ENCODE data around the gene ARHGAP40. TPM values are rescaled to one million over a fixed set of nuclear protein-coding genes. Genes with fewer than 3 reads are reported as not detected.

The ARHGAP40 gene
- total RNA-seq, 2 donors from 2014 or later, result not detected

DNA sequence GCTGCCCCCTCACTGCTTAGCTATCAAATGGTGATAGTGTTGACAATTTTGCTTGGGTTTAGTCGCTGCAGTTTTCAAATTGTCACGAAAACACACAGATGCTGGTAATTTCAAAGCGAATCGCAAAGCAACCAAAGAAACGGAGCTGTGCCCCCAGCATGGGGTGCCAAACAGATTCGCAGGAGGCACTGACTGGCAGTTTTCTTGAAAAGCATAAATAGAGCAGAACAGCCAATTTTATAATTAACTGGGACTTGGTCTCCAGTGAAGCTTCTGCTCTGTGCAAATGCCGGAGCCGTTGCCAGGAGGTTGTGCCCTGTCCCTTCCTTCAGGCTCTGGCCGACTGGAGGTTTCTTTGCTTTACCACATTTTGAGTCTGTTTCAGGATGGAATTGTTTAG, 18.8 kb downstream of the ARHGAP40 start:
- Mint-ChIP-seq H3K36me3 (ENCODE audit: low read depth) (no peaks in the 10 kb centered on the region), H3K27ac (no peak overlapping the region), H3K4me3 (no peak overlapping the region)

DNA sequence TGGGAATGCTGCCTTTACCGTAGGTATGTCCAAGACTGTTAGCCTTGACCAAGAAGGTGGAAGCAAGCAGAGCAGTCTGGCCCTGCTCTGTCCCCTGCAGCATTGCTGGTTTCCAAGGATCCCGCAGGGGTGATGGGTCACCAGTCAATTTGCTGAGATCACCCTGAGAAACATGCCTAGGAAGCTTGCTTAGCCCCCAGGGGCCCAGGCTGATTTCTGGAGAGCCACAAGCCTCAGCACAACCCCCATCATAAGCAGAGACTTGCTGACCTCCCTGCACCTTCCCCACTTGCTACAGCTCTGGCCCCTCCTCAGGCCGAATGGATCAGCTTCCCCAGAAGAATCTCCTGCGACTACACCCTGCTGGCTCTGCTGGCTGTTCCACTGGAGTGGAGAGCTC, 21.5 kb downstream of the ARHGAP40 start:
- H3K4me1 Mint-ChIP-seq, result peaks cover 5% of the 10 kb centered on the region
- H3K9me3 Mint-ChIP-seq, result peaks cover 4% of the 10 kb centered on the region
- no peak overlapping the region for H3K27ac Mint-ChIP-seq
- H3K27me3 Mint-ChIP-seq, result peaks cover 21% of the 10 kb centered on the region
- H3K4me3 Mint-ChIP-seq, result no peak overlapping the region
- no peaks in the 10 kb centered on the region for H3K36me3 Mint-ChIP-seq (ENCODE audit: low read depth)
- no peak for ATAC-seq (replicated peaks)

More for the DNA sequence above, 18.8 kb downstream of the ARHGAP40 start:
- no peak for ATAC-seq (replicated peaks)
- H3K27me3 Mint-ChIP-seq, result peaks cover 27% of the 10 kb centered on the region
- H3K9me3 Mint-ChIP-seq, result peaks cover 4% of the 10 kb centered on the region
- no peaks in the 10 kb centered on the region for H3K4me1 Mint-ChIP-seq

DNA sequence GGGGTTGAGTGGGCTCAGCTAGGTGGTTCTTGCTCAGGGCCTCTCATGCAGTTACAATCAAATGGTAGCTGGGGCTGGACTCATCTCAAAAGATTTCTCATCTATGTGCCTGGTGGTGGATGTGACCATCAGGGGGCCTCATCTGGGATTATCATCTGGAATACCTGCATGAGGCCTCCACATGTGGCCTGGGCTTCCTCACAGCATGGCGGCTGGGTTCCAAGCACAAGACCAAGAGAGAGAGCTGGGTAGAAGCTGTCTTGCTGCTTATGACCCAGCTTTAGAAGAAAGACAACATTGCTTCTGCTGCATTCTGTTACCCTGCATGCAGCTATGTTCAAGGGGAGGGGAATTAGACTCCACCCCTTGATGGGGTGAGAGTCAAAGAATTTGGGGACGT, 22.5 kb downstream of the ARHGAP40 start:
- peaks cover 17% of the 10 kb centered on the region for H3K27me3 Mint-ChIP-seq
- no peak overlapping the region for H3K27ac Mint-ChIP-seq
- no peak overlapping the region for H3K4me3 Mint-ChIP-seq
- peaks cover 5% of the 10 kb centered on the region for H3K4me1 Mint-ChIP-seq
- peaks cover 4% of the 10 kb centered on the region for H3K9me3 Mint-ChIP-seq
- no peak for ATAC-seq (replicated peaks)
- H3K36me3 Mint-ChIP-seq (ENCODE audit: low read depth), result no peaks in the 10 kb centered on the region

DNA sequence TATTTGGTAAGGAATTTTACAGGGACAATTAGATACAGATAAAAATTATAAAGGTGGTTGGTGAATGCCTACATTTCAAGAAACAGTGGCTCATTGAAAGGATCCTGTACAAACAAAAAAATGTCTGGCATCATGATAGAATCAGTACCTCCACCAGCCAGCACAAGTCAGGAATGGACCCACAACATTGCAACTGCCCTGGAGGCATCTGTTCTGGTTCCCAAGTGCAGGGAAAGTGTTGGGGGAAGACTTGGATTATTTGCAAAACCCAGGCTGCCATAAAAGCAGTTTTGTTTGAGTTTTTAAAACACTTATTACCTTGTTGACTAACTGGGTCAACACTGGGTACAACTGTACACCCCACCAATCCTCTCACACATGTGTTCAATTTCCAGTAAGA, 24.3 kb downstream of the ARHGAP40 start:
- peaks cover 4% of the 10 kb centered on the region for H3K9me3 Mint-ChIP-seq
- ATAC-seq (replicated peaks), result no peak
- no peak overlapping the region for H3K4me3 Mint-ChIP-seq
- H3K27me3 Mint-ChIP-seq, result peaks cover 9% of the 10 kb centered on the region
- peaks cover 5% of the 10 kb centered on the region for H3K4me1 Mint-ChIP-seq
- no peak overlapping the region for H3K27ac Mint-ChIP-seq
- no peaks in the 10 kb centered on the region for H3K36me3 Mint-ChIP-seq (ENCODE audit: low read depth)

DNA sequence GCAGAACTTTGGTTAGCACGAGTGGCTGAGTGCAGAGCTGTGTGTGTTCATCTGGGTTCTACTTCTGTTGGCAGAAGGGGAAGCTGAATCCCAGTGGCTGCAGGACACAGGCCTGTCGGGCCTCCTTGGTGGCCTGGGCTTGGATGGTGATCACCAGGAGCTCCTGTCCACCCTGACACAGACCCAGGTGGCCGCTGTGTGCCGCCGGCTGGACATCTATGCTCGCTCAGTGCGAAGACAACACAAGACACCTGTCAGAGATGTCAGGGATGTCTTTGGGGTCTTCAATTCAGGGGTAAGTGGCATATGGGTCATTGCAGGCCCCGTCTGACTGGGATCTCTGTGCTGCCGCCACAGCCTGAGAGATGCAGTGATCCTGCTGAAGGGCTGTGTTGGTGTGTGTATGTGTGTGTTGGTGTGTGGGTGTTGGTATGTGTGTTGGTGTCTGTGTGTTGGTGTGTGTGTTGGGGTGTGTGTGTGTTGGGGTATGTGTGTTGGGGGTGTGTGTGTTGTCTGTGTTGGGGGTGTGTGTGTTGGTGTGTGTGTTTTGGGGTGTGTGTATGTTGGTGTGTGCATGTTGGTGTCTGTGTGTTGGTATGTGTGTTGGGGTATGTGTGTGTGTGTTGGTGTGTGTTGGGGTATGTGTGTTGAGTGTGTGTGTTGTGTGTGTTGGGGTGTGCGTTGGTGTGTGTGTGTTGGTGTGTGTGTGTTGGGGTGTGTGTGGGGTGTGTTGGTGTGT, 25.5 kb downstream of the ARHGAP40 start:
- Mint-ChIP-seq H3K27ac (no peak overlapping the region), H3K4me1 (peaks cover 5% of the 10 kb centered on the region), H3K27me3 (peaks cover 5% of the 10 kb centered on the region), H3K36me3 (ENCODE audit: low read depth) (no peaks in the 10 kb centered on the region), H3K4me3 (no peak overlapping the region), H3K9me3 (peaks cover 4% of the 10 kb centered on the region)
- ATAC-seq (replicated peaks), result no peak

DNA sequence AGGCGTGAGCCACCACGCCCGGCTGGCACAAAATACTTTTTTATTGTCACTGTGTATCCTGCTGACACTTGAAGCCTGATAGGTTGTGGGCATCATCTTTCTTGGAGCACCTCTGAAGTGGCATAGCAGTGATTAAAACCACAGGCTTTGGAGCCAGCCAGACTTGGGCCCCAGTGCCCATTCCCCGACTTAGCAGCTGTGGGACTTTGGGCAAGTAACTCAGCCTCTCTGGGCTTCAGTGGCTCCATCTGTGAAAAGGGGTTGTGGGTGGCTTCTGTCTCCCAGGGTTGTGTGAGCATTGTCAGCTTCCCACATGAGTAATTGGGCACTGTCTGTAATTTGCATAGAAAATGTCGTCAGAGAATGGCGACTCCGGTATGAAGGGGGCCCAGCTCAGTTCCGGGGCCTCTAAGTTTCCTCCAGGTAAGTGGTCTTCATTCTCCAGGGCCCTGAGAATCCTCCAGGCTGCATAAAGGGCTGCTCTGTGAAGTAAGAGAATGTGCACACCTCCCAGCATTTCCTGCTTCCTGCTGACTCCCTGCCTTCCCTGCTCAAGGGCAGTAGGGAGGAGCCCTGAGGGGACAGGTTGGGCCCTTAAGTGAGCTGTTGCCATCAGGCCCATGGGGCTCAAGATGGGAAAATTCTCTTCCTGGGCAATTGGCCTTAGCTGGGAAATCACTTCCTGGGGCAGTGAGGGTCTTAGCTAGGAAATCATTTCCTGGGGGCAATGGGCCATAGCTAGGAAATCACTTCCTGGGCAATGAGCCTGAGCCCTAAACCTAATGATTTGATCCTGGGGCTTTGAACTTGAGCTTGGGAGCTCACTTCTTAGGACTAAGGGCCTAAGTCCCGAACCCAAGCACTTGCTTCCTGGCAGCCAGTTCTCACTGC, 27.2 kb downstream of the ARHGAP40 start:
- no peaks in the 10 kb centered on the region for H3K36me3 Mint-ChIP-seq (ENCODE audit: low read depth)
- no peak overlapping the region for H3K27ac Mint-ChIP-seq
- H3K4me1 Mint-ChIP-seq, result peaks cover 10% of the 10 kb centered on the region
- H3K4me3 Mint-ChIP-seq, result no peak overlapping the region
- H3K27me3 Mint-ChIP-seq, result peaks cover 9% of the 10 kb centered on the region
- peaks cover 4% of the 10 kb centered on the region for H3K9me3 Mint-ChIP-seq
- ATAC-seq (replicated peaks), result no peak

DNA sequence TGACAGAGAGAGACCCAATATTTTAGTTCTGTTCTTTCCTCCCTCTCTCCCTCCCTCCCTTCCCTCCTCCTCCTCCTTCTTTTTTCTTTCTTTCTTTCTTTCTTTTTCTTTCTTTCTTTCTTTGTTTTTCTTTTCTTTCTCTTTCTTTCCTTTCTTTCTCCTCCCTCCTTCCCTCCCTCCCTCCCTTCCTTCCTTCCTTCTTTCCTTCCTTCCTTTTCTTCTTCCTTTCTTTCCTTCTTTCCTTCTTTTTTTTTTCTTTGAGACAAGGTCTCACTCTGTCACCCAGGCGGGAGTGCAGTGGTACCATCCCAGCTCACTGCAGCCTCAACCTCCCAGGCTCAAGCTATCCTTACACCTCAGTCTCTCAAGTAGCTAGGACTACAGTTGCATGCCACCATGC, 28.4 kb downstream of the ARHGAP40 start:
- H3K9me3 Mint-ChIP-seq, result no peaks in the 10 kb centered on the region
- no peak overlapping the region for H3K4me3 Mint-ChIP-seq
- H3K36me3 Mint-ChIP-seq (ENCODE audit: low read depth), result no peaks in the 10 kb centered on the region
- peaks cover 14% of the 10 kb centered on the region for H3K27me3 Mint-ChIP-seq
- H3K4me1 Mint-ChIP-seq, result peaks cover 10% of the 10 kb centered on the region
- no peak for ATAC-seq (replicated peaks)
- H3K27ac Mint-ChIP-seq, result no peak overlapping the region

DNA sequence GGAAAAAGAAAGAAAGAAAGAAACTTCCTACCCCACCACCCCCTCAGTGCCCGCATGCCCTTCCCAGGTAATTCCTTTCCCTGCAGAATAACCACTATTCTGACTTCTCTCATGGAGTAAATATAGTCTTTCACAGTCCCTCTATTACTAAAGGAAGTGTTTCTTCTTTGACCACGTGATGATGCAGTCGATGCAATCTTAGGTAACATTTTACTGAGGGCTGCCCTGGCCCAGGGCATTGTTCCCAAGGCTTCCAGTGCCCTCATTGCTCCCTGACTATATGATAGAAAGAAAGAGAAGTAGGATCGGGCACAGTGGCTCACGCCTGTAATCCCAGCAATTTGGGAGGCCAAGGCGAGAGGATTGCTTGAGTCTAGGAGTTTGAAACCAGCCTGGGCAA, 29.1 kb downstream of the ARHGAP40 start:
- H3K9me3 Mint-ChIP-seq, result no peaks in the 10 kb centered on the region

DNA sequence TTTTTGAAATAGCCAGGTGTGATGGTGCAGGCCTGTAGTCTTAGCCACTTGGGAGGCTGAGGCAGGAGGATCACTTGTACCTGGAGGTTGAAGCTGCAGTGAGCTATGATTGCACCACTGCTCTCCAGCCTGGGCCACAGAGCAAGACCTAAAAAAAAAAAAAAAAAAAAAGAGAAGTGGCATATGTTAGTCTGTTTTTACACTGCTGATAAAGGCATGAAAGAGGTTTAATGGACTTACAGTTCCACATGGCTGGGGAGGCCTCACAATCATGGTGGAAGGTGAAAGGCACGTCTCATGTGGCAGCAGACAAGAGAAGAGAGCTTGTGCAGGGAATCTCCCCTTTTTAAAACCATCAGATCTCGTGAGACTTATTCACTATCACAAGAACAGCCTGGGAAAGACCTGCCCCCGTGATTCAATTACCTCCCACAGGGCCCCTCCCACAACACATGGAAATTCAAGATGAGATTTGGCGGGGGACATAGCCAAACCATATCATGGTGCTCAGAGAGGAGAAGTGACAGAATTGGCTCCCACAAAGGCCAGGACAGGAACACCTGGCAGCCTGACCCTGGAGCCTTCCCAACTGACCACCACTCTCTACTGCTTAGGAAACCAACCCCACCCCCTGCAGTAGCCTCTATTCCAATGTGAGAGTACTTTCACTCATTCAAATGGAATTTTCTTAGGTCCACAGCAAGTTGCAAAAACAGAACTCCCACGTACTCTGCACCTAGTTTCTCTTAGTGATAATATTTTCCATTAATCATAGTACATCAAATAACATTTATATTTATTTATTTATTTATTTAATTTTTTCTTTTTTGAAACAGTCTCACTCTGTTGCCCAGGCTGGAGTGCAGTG, 29.8 kb downstream of the ARHGAP40 start:
- H3K9me3 Mint-ChIP-seq, result no peaks in the 10 kb centered on the region
- H3K27ac Mint-ChIP-seq, result no peak overlapping the region
- peaks cover 10% of the 10 kb centered on the region for H3K4me1 Mint-ChIP-seq
- H3K4me3 Mint-ChIP-seq, result no peak overlapping the region
- H3K36me3 Mint-ChIP-seq (ENCODE audit: low read depth), result no peaks in the 10 kb centered on the region
- peaks cover 14% of the 10 kb centered on the region for H3K27me3 Mint-ChIP-seq
- no peak for ATAC-seq (replicated peaks)

More for the DNA sequence above, 29.1 kb downstream of the ARHGAP40 start:
- Mint-ChIP-seq H3K4me1 (peaks cover 10% of the 10 kb centered on the region), H3K27ac (no peak overlapping the region), H3K4me3 (no peak overlapping the region), H3K36me3 (ENCODE audit: low read depth) (no peaks in the 10 kb centered on the region), H3K27me3 (peaks cover 14% of the 10 kb centered on the region)
- no peak for ATAC-seq (replicated peaks)

DNA sequence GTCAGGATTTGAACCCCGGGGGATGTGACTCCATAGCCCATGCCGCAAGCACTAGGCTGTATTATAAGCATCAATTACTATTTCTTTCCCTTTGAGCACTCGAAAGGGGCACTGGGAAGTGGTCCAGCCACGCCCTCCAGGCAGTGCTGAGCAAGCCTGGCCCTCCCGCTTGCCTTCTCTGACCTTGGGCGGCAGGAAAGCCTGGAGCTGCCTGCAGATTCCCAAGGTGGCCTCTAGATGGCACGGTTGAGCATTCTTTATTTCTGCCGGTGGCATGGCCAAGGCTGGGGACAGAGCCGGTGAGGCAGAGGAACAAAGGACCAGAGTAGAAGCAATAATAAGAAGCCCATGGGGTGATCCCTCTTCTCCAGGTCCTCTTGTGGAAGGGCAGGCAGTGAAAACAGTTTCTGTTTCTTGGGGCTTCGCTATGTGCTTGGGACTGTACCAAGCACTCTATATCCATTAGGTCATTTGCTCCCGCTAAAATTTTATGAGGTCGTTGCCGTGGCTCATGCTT, 32.0 kb downstream of the ARHGAP40 start:
- H3K27me3 Mint-ChIP-seq, result peaks cover 13% of the 10 kb centered on the region
- peak; percentile 87 for ATAC-seq (replicated peaks)
- H3K36me3 Mint-ChIP-seq (ENCODE audit: low read depth), result no peaks in the 10 kb centered on the region
- no peaks in the 10 kb centered on the region for H3K9me3 Mint-ChIP-seq
- H3K27ac Mint-ChIP-seq, result no peak overlapping the region
- H3K4me3 Mint-ChIP-seq, result no peak overlapping the region
- peaks cover 5% of the 10 kb centered on the region for H3K4me1 Mint-ChIP-seq

DNA sequence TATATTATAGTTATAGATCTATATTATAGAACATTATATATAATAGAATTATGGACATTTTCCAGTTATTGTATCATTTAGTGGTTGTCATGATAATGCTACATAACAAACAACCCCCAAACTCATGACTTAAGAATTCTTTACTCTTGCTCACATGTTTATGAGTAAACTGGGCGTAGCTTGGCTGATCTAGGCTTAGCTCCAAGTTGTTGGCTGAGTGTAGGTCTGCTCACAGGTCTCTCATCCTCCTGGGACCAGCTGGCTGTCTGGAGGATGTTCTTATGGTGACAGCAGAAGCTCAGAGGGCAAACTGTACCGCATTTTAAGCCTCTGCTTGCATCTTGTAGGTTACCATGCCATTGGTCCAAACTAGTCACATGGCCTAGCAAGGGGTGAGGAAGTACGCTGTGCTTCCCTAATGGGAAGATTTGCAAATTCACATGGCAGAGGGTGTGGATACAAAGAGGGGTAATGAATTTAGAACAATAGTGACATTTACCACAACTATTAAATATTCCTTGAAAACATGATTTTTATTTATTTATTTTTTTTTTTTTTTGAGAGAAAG, 34.2 kb downstream of the ARHGAP40 start:
- no peaks in the 10 kb centered on the region for H3K36me3 Mint-ChIP-seq (ENCODE audit: low read depth)
- H3K27me3 Mint-ChIP-seq, result peaks cover 16% of the 10 kb centered on the region
- no peak for ATAC-seq (replicated peaks)
- H3K4me1 Mint-ChIP-seq, result peaks cover 5% of the 10 kb centered on the region
- H3K4me3 Mint-ChIP-seq, result no peak overlapping the region
- no peaks in the 10 kb centered on the region for H3K9me3 Mint-ChIP-seq
- no peak overlapping the region for H3K27ac Mint-ChIP-seq

DNA sequence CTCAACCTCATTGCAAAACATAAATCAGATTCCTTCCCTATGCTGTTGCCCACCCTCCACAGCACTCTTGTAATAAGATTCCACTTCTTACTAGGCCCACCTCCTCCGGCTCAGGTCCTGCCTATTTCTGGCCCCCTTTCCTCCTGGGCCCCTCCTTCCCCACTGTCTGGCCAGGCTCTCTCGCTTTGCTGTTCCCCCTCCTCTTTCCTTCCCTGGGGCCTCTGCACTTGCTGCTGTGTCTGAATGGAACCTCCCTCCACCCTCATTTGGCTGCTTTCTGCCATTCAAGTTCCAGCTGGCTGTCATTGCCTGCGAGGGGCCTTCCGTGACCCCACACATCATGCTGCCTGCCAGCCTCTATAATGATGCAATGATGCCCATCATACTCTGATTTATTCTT, 38.9 kb downstream of the ARHGAP40 start:
- Mint-ChIP-seq H3K27ac (no peak overlapping the region), H3K36me3 (ENCODE audit: low read depth) (no peaks in the 10 kb centered on the region), H3K9me3 (no peaks in the 10 kb centered on the region), H3K4me1 (no peaks in the 10 kb centered on the region), H3K4me3 (no peak overlapping the region), H3K27me3 (peaks cover 28% of the 10 kb centered on the region)
- no peak for ATAC-seq (replicated peaks)

DNA sequence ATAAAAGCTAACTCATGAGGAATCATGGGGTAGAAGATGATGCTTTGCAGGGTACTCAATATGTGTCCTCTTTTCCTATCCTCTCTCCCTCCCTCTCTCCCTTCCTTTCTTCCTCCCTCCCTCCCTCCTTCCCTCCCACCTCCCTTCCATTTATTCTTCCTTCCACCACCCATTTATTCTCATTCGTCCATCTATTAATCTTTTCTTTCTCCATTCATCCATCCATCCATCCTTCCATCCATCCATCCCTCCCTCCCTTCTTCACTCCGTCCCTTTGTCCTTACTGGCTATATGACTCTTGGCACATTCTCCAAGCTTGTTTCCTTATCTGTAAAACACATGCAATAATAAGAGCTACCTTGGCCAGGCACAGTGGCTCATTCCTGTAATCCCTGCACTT, 40.9 kb downstream of the ARHGAP40 start:
- H3K27me3 Mint-ChIP-seq, result peaks cover 31% of the 10 kb centered on the region
- no peaks in the 10 kb centered on the region for H3K9me3 Mint-ChIP-seq
- no peaks in the 10 kb centered on the region for H3K36me3 Mint-ChIP-seq (ENCODE audit: low read depth)
- ATAC-seq (replicated peaks), result no peak
- no peak overlapping the region for H3K27ac Mint-ChIP-seq
- no peak overlapping the region for H3K4me3 Mint-ChIP-seq
- H3K4me1 Mint-ChIP-seq, result no peaks in the 10 kb centered on the region

Measured in activated T-helper 17 cell treated with anti-CD3 and anti-CD28 coated beads, Interleukin-2, amount 50 U/mL, for 72 hours (primary cell).